A673 (cell line): ENCODE measurements around the gene TMEM81. TPM values are rescaled to one million over a fixed set of nuclear protein-coding genes. Genes with fewer than 3 reads are reported as not detected.

Experiments
- BruUV-seq: library from RNA; stranded (reverse); fragments of 400-500 nt; replicated peaks from 2 replicates; lab custom pipeline; 2021; lab: Mats Ljungman, UMichigan
- CTCF ChIA-PET: fragments of 300-600 bp; sonication (Branson Sonifier 250); formaldehyde crosslinking; loops from one replicate; lab custom pipeline; 2022; ENCODE audit warnings: antibody characterized with exemption; lab: Charles Lee
- POLR2A ChIA-PET: fragments of 300-600 bp; sonication (Branson Sonifier 250); formaldehyde crosslinking; loops from one replicate; lab custom pipeline; 2022; ENCODE audit warnings: antibody characterized with exemption; ENCODE audit not compliant: low non-redundant PET; lab: Charles Lee
- DNase-seq: peaks from one replicate; pipeline ENCODE4 v3.0.0-alpha.2; 2015; ENCODE audit warnings: low spot score
- H3K27ac ChIP-seq: fragments of 200-600 bp; sonication (generic); 2 replicates; pipeline ENCODE4 v1.5.1; 2016; ENCODE audit warnings: mixed run types, low read depth, mild to moderate bottlenecking, mixed read lengths, antibody characterized with exemption, low read length; ENCODE audit not compliant: poor library complexity, severe bottlenecking
- H3K27me3 ChIP-seq: fragments of 200-600 bp; sonication (generic); replicated peaks from 2 replicates; pipeline ENCODE4 v1.6.1; 2017; ENCODE audit warnings: mixed run types, low read depth, mild to moderate bottlenecking, mixed read lengths, antibody characterized with exemption, low read length; ENCODE audit not compliant: insufficient read depth, poor library complexity
- H3K36me3 ChIP-seq: fragments of 200-600 bp; sonication (generic); 2 replicates; pipeline ENCODE4 v1.6.1; 2016; ENCODE audit warnings: mixed run types, mild to moderate bottlenecking, mixed read lengths, antibody characterized with exemption, low read length; ENCODE audit not compliant: insufficient read depth, poor library complexity, severe bottlenecking
- H3K4me1 ChIP-seq: fragments of 200-600 bp; sonication (generic); 2 replicates; pipeline ENCODE4 v1.6.1; 2017; ENCODE audit warnings: mixed run types, mild to moderate bottlenecking, mixed read lengths, antibody characterized with exemption, low read length; ENCODE audit not compliant: insufficient read depth, poor library complexity, severe bottlenecking
- H3K4me3 ChIP-seq: fragments of 200-600 bp; sonication (generic); 2 replicates; pipeline ENCODE4 v1.5.1; 2016; ENCODE audit warnings: low read depth, mixed run types, mild to moderate bottlenecking, mixed read lengths, low read length; ENCODE audit not compliant: poor library complexity, severe bottlenecking
- H3K9me3 ChIP-seq: fragments of 200-600 bp; sonication (generic); 2 replicates; pipeline ENCODE4 v1.6.1; 2016; ENCODE audit warnings: mixed run types, low read depth, mild to moderate bottlenecking, mixed read lengths, antibody characterized with exemption, low read length; ENCODE audit not compliant: poor library complexity, severe bottlenecking
- EZH2 ChIP-seq: fragments of 200-600 bp; sonication (generic); IDR thresholded peaks from 2 replicates; pipeline ENCODE4 v1.6.1; 2017; ENCODE audit warnings: borderline replicate concordance, low read depth, mild to moderate bottlenecking, mixed read lengths, antibody characterized with exemption, low read length; ENCODE audit not compliant: poor library complexity, severe bottlenecking
- intact Hi-C: fragments of 100-400 bp; cut with micrococcal nuclease; formaldehyde crosslinking; loops from one replicate; pipeline ENCODE4 v1.10.0; 2022; ENCODE audit not compliant: unreplicated experiment
- total RNA-seq: library from RNA; stranded (reverse); gene quantifications from 2 replicates; pipeline ENCODE4 v1.2.3, GENCODE V29; 2021
- TF ChIP-seq, protein P1 (sequence below): fragments of 300-800, 200-600 bp; sonication (generic); conservative IDR thresholded peaks from 2 replicates; pipeline ENCODE4 v1.5.1; 2017; ENCODE audit warnings: low read depth, mild to moderate bottlenecking, antibody characterized with exemption, low read length, moderate library complexity, mixed read lengths

Gene TMEM81
- total RNA-seq, 1 experiment from 2014 or later: 5.4 TPM

DNA sequence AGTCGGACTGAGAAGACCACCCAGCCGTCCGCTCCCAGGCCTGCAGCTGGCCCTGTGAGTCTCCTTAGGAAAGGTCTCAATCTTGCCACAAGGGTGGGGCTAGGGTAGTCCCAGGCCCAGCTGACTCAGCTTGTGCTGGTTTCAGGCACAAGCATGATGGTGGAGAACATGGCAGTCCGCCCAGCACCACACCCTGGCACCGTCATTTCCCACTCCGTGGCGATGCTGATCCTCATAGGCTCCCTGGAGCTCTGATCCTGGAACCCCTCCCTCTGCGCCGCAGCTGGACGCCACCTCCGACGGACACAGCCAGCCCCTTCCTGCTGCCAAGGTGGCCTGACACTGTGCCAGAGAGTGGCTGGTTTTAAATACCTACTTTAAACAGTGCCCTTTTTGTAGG lies 10.7 kb downstream of the TMEM81 start:
- Histone ChIP-seq H3K4me3 (no peak overlapping the region), H3K4me1 (peaks cover 4% of the 10 kb centered on the region), H3K27me3 (no peaks in the 10 kb centered on the region), H3K9me3 (no peaks in the 10 kb centered on the region), H3K36me3 (no peaks in the 10 kb centered on the region), H3K27ac (no peak overlapping the region)
- TF ChIP-seq, protein P1, sequence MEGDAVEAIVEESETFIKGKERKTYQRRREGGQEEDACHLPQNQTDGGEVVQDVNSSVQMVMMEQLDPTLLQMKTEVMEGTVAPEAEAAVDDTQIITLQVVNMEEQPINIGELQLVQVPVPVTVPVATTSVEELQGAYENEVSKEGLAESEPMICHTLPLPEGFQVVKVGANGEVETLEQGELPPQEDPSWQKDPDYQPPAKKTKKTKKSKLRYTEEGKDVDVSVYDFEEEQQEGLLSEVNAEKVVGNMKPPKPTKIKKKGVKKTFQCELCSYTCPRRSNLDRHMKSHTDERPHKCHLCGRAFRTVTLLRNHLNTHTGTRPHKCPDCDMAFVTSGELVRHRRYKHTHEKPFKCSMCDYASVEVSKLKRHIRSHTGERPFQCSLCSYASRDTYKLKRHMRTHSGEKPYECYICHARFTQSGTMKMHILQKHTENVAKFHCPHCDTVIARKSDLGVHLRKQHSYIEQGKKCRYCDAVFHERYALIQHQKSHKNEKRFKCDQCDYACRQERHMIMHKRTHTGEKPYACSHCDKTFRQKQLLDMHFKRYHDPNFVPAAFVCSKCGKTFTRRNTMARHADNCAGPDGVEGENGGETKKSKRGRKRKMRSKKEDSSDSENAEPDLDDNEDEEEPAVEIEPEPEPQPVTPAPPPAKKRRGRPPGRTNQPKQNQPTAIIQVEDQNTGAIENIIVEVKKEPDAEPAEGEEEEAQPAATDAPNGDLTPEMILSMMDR: no peak
- no peak for TF ChIP-seq EZH2
- ChIA-PET CTCF (no interaction called here), POLR2A (no interaction called here)
- BruUV-seq: no TSS peak
- no peak for DNase-seq
- intact Hi-C loops: no loop called here

DNA sequence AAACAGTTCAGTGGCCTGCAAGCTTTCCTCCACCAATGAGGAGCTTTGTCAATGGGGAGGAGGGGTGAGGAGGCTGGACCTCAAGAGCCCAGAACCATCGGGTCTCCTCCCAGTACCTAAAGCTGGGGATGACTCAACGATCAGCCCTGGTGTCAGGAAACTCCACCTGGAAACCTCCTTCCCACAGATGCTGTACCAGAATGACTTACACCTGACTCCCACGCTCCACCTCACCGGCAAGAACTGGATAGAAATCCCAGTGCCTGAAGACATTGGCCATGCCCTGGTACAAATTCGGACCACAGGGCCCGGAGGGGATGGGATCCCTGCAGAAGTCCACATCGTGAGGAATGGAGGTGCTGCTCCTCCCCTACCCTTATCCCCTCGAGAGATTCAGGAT lies 11.4 kb downstream of the TMEM81 start:
- no TSS peak for BruUV-seq
- H3K4me3 ChIP-seq: no peak overlapping the region
- H3K9me3 ChIP-seq: no peaks in the 10 kb centered on the region
- no peaks in the 10 kb centered on the region for H3K36me3 ChIP-seq
- no peaks in the 10 kb centered on the region for H3K27me3 ChIP-seq
- TF ChIP-seq, protein P1: no peak
- no peak for TF ChIP-seq EZH2
- POLR2A ChIA-PET: no interaction called here
- intact Hi-C loops: no loop called here
- DNase-seq: no peak
- CTCF ChIA-PET: interaction anchor here (0.9 kb wide), 1 partner anchor 11 kb away, joined by 4 read pairs; no protein-coding TSS in a partner anchor
- no peak overlapping the region for H3K27ac ChIP-seq
- H3K4me1 ChIP-seq: peaks cover 5% of the 10 kb centered on the region

DNA sequence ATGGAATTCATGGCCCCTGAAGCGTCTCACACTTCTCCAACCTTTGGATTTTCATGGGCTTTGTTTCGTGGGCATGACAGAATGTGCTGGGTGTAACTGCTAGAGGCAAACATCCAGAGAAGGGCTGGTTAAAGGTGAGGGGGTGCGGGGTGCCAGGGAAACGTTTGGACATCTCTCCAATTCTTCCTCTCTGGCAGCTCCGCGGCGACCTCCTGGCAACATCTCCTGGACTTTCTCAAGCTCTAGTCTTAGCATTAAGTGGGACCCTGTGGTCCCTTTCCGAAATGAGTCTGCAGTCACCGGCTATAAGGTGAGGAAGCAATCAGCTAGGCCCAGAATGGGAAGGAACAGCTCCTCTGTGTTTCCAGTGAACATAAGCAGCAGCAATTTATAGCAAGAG lies 12.0 kb downstream of the TMEM81 start:
- H3K27ac ChIP-seq: no peak overlapping the region
- DNase-seq: no peak
- POLR2A ChIA-PET: no interaction called here
- no TSS peak for BruUV-seq
- no peaks in the 10 kb centered on the region for H3K36me3 ChIP-seq
- CTCF ChIA-PET: interaction anchor here (0.9 kb wide), 1 partner anchor 11 kb away, joined by 4 read pairs; no protein-coding TSS in a partner anchor
- no peaks in the 10 kb centered on the region for H3K27me3 ChIP-seq
- no peaks in the 10 kb centered on the region for H3K9me3 ChIP-seq
- H3K4me3 ChIP-seq: no peak overlapping the region
- H3K4me1 ChIP-seq: peaks cover 5% of the 10 kb centered on the region
- TF ChIP-seq EZH2: no peak
- TF ChIP-seq, protein P1: no peak
- intact Hi-C loops: no loop called here
